Mesothelial cell of epicardium (in vitro differentiated cells): ENCODE results near the gene HCN4. TPM values are rescaled to one million over a fixed set of nuclear protein-coding genes. Genes with fewer than 3 reads are reported as not detected.

Experiments
- DNase-seq, 2 experiments: peaks; one replicate each; pipeline ENCODE4 v3.0.0; 2021; ENCODE audit warnings: low spot score in 2 of 2; ENCODE audit not compliant: unreplicated experiment in 2 of 2
- H3K27ac Mint-ChIP-seq: 2 replicates; pipeline ENCODE4 v1.8.0; 2021; ENCODE audit warnings: mixed read lengths
- H3K27me3 Mint-ChIP-seq: 2 replicates; pipeline ENCODE4 v1.8.0; 2021; ENCODE audit warnings: low read depth, mixed read lengths
- H3K36me3 Mint-ChIP-seq: 2 replicates; pipeline ENCODE4 v1.8.0; 2021; ENCODE audit warnings: mixed read lengths
- H3K4me1 Mint-ChIP-seq: 2 replicates; pipeline ENCODE4 v1.8.0; 2021; ENCODE audit warnings: mixed read lengths
- H3K4me3 Mint-ChIP-seq: 2 replicates; pipeline ENCODE4 v1.8.0; 2021; ENCODE audit warnings: mild to moderate bottlenecking, moderate library complexity, mixed read lengths
- H3K9me3 Mint-ChIP-seq: 2 replicates; pipeline ENCODE4 v1.8.0; 2021; ENCODE audit warnings: mixed read lengths
- CTCF ChIP-seq: fragments of 200-600 bp; sonication (generic); IDR thresholded peaks from one replicate; pipeline ENCODE4 v1.5.0; 2021; ENCODE audit warnings: antibody characterized with exemption; ENCODE audit not compliant: unreplicated experiment
- total RNA-seq: library from RNA; stranded (reverse); gene quantifications from 3 replicates; pipeline ENCODE4 v1.2.1, GENCODE V29; 2021

HCN4 gene
- total RNA-seq, 1 donor from 2014 or later: 0.69 TPM

GRCh38 chr15:73323956-73324355, 44.8 kb downstream of the HCN4 start:
- H3K27me3 Mint-ChIP-seq: peaks cover 10% of the 10 kb centered on the region
- no peak overlapping the region for H3K4me3 Mint-ChIP-seq
- H3K9me3 Mint-ChIP-seq: no peaks in the 10 kb centered on the region
- no peaks in the 10 kb centered on the region for H3K36me3 Mint-ChIP-seq
- TF ChIP-seq CTCF: no peak
- no peaks in the 10 kb centered on the region for H3K4me1 Mint-ChIP-seq
- no peak for DNase-seq
- no peak overlapping the region for H3K27ac Mint-ChIP-seq

- Mint-ChIP-seq H3K27me3 (peaks cover 10% of the 10 kb centered on the region), H3K4me3 (no peak overlapping the region), H3K36me3 (no peaks in the 10 kb centered on the region), H3K9me3 (no peaks in the 10 kb centered on the region), H3K27ac (no peak overlapping the region), H3K4me1 (no peaks in the 10 kb centered on the region)
- DNase-seq: no peak
- no peak for TF ChIP-seq CTCF
These were observed 45.3 kb downstream of the HCN4 start for GRCh38 chr15:73323374-73323955.

- Mint-ChIP-seq H3K4me1 (no peaks in the 10 kb centered on the region), H3K9me3 (no peaks in the 10 kb centered on the region), H3K27ac (no peak overlapping the region), H3K4me3 (no peak overlapping the region), H3K36me3 (no peaks in the 10 kb centered on the region), H3K27me3 (peaks cover 13% of the 10 kb centered on the region)
- TF ChIP-seq CTCF: no peak
- no peak for DNase-seq
These were observed 45.9 kb downstream of the HCN4 start for GRCh38 chr15:73322665-73323373.

- Mint-ChIP-seq H3K4me1 (no peaks in the 10 kb centered on the region), H3K36me3 (no peaks in the 10 kb centered on the region), H3K4me3 (no peak overlapping the region), H3K27me3 (peaks cover 19% of the 10 kb centered on the region), H3K9me3 (no peaks in the 10 kb centered on the region), H3K27ac (no peak overlapping the region)
- no peak for TF ChIP-seq CTCF
- DNase-seq: no peak
These were observed 47.0 kb downstream of the HCN4 start for GRCh38 chr15:73321496-73322450.

- H3K9me3 Mint-ChIP-seq: no peaks in the 10 kb centered on the region
- no peaks in the 10 kb centered on the region for H3K4me1 Mint-ChIP-seq
- DNase-seq: no peak
- TF ChIP-seq CTCF: no peak
- no peak overlapping the region for H3K4me3 Mint-ChIP-seq
- no peak overlapping the region for H3K27ac Mint-ChIP-seq
- H3K27me3 Mint-ChIP-seq: peaks cover 19% of the 10 kb centered on the region
- H3K36me3 Mint-ChIP-seq: no peaks in the 10 kb centered on the region
These were observed 48.1 kb downstream of the HCN4 start for GRCh38 chr15:73320619-73321180.
